Effector memory CD4-positive, alpha-beta T cell (primary cell): ENCODE data around the gene FAM107B.

Experiments
- DNase-seq, 3 donors: peaks; one replicate each; pipeline ENCODE4 v3.0.0-alpha.2; 2020
- H3K27ac ChIP-seq: 2 replicates; pipeline ENCODE4 v1.7.0; 2013; ENCODE audit warnings: mild to moderate bottlenecking, low read length, moderate library complexity; ENCODE audit not compliant: insufficient read depth, poor library complexity, severe bottlenecking
- H3K27me3 ChIP-seq: replicated peaks from 2 replicates; pipeline ENCODE4 v1.7.0; 2013; ENCODE audit warnings: mild to moderate bottlenecking, low read length; ENCODE audit not compliant: insufficient read depth, control insufficient read depth, poor library complexity, severe bottlenecking
- H3K36me3 ChIP-seq: 2 replicates; pipeline ENCODE4 v1.7.0; 2013; ENCODE audit warnings: mild to moderate bottlenecking, low read length, moderate library complexity; ENCODE audit not compliant: control insufficient read depth, insufficient read depth
- H3K4me1 ChIP-seq: 2 replicates; pipeline ENCODE4 v1.7.0; 2013; ENCODE audit warnings: low read length, mild to moderate bottlenecking; ENCODE audit not compliant: control insufficient read depth, insufficient read depth, poor library complexity, severe bottlenecking
- H3K4me3 ChIP-seq: 2 replicates; pipeline ENCODE4 v1.7.0; 2013; ENCODE audit warnings: low read length, low read depth, mild to moderate bottlenecking; ENCODE audit not compliant: insufficient read depth, poor library complexity, severe bottlenecking
- H3K9me3 ChIP-seq: 2 replicates; pipeline ENCODE4 v1.7.0; 2013; ENCODE audit warnings: mild to moderate bottlenecking, low read length, moderate library complexity; ENCODE audit not compliant: control insufficient read depth

FAM107B gene

GRCh38 chr10:14810969-14811953, 36.6 kb upstream of the FAM107B start:
- Histone ChIP-seq H3K4me1 (peaks cover 5% of the 10 kb centered on the region), H3K36me3 (no peaks in the 10 kb centered on the region), H3K27ac (no peak overlapping the region), H3K27me3 (no peaks in the 10 kb centered on the region), H3K4me3 (no peak overlapping the region), H3K9me3 (no peaks in the 10 kb centered on the region)
- DNase-seq: no peak

- H3K4me1 ChIP-seq: no peaks in the 10 kb centered on the region
- no peaks in the 10 kb centered on the region for H3K9me3 ChIP-seq
- no peak for DNase-seq
Observed at GRCh38 chr10:14806318-14806717, 31.6 kb upstream of the FAM107B start.

GRCh38 chr10:14803827-14804226, 29.1 kb upstream of the FAM107B start:
- no peaks in the 10 kb centered on the region for H3K4me1 ChIP-seq
- H3K9me3 ChIP-seq: no peaks in the 10 kb centered on the region
- no peak overlapping the region for H3K4me3 ChIP-seq
- no peaks in the 10 kb centered on the region for H3K27me3 ChIP-seq
- DNase-seq: no peak
- no peak overlapping the region for H3K27ac ChIP-seq
- no peaks in the 10 kb centered on the region for H3K36me3 ChIP-seq

More at GRCh38 chr10:14806318-14806717, 31.6 kb upstream of the FAM107B start:
- H3K27ac ChIP-seq: no peak overlapping the region
- H3K4me3 ChIP-seq: no peak overlapping the region
- no peaks in the 10 kb centered on the region for H3K27me3 ChIP-seq
- H3K36me3 ChIP-seq: no peaks in the 10 kb centered on the region

GRCh38 chr10:14801723-14802122, 27.0 kb upstream of the FAM107B start:
- no peaks in the 10 kb centered on the region for H3K27me3 ChIP-seq
- H3K27ac ChIP-seq: no peak overlapping the region
- H3K4me1 ChIP-seq: no peaks in the 10 kb centered on the region
- no peak for DNase-seq
- H3K4me3 ChIP-seq: no peak overlapping the region
- H3K9me3 ChIP-seq: no peaks in the 10 kb centered on the region
- no peaks in the 10 kb centered on the region for H3K36me3 ChIP-seq

GRCh38 chr10:14800397-14800796, 25.7 kb upstream of the FAM107B start:
- no peaks in the 10 kb centered on the region for H3K36me3 ChIP-seq
- DNase-seq: no peak
- no peaks in the 10 kb centered on the region for H3K27me3 ChIP-seq
- no peaks in the 10 kb centered on the region for H3K9me3 ChIP-seq
- H3K27ac ChIP-seq: no peak overlapping the region
- H3K4me3 ChIP-seq: no peak overlapping the region
- no peaks in the 10 kb centered on the region for H3K4me1 ChIP-seq

- H3K27me3 ChIP-seq: no peaks in the 10 kb centered on the region
- no peak for DNase-seq
- H3K9me3 ChIP-seq: no peaks in the 10 kb centered on the region
- no peaks in the 10 kb centered on the region for H3K4me1 ChIP-seq
- H3K27ac ChIP-seq: no peak overlapping the region
- no peaks in the 10 kb centered on the region for H3K36me3 ChIP-seq
- H3K4me3 ChIP-seq: no peak overlapping the region
Observed at GRCh38 chr10:14798636-14799035, 23.9 kb upstream of the FAM107B start.

- H3K9me3 ChIP-seq: peaks cover 5% of the 10 kb centered on the region
- H3K27me3 ChIP-seq: no peaks in the 10 kb centered on the region
- DNase-seq: no peak
- no peaks in the 10 kb centered on the region for H3K36me3 ChIP-seq
- H3K27ac ChIP-seq: no peak overlapping the region
- no peaks in the 10 kb centered on the region for H3K4me1 ChIP-seq
- H3K4me3 ChIP-seq: no peak overlapping the region
Observed at GRCh38 chr10:14787938-14788337, 13.2 kb upstream of the FAM107B start.

- H3K9me3 ChIP-seq: peaks cover 5% of the 10 kb centered on the region
- no peak for DNase-seq
- H3K27ac ChIP-seq: no peak overlapping the region
- peaks cover 2% of the 10 kb centered on the region for H3K4me1 ChIP-seq
- H3K4me3 ChIP-seq: no peak overlapping the region
- H3K36me3 ChIP-seq: no peaks in the 10 kb centered on the region
- no peaks in the 10 kb centered on the region for H3K27me3 ChIP-seq
Observed at GRCh38 chr10:14784459-14785055, 9.9 kb upstream of the FAM107B start.

- DNase-seq: no peak
Observed at GRCh38 chr10:14782691-14783363, 8.1 kb upstream of the FAM107B start.

GRCh38 chr10:14781763-14782162, 7.1 kb upstream of the FAM107B start:
- no peak for DNase-seq

More at GRCh38 chr10:14782691-14783363, 8.1 kb upstream of the FAM107B start:
- Histone ChIP-seq H3K36me3 (no peaks in the 10 kb centered on the region), H3K27ac (no peak overlapping the region), H3K9me3 (peaks cover 5% of the 10 kb centered on the region), H3K27me3 (no peaks in the 10 kb centered on the region), H3K4me3 (no peak overlapping the region), H3K4me1 (peaks cover 2% of the 10 kb centered on the region)

More at GRCh38 chr10:14781763-14782162, 7.1 kb upstream of the FAM107B start:
- Histone ChIP-seq H3K9me3 (peaks cover 5% of the 10 kb centered on the region), H3K27me3 (no peaks in the 10 kb centered on the region), H3K4me1 (peaks cover 2% of the 10 kb centered on the region), H3K36me3 (no peaks in the 10 kb centered on the region), H3K4me3 (no peak overlapping the region), H3K27ac (no peak overlapping the region)
